ENCODE results near the gene PIP5KL1.

DNA sequence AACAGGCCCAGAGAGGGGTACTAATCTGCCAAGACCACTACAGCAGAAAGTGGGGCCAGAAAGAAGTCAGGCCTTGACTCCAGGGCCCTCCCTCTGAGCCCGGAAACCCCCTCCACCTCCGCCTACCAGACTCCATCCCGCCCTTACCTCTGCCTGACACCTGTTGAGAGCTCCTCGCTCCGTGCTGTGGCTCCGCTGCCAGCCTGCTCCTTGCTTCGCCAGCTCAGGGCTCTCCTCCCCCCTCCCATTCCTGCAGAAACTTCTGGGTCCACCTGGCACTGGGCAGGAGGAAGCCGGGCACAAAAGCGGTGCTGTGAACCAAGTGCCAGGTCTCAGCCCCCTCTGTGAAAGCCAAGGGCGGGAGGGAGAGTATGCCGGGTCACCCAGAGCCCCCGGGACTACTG, 24.8 kb downstream of the PIP5KL1 start:
- no peak for TF ChIP-seq EZH2phosphoT487 (IDR thresholded peaks at IDR 0.05; ENCODE audit: borderline replicate concordance, low read depth, low read length)
- TF ChIP-seq, protein P1, sequence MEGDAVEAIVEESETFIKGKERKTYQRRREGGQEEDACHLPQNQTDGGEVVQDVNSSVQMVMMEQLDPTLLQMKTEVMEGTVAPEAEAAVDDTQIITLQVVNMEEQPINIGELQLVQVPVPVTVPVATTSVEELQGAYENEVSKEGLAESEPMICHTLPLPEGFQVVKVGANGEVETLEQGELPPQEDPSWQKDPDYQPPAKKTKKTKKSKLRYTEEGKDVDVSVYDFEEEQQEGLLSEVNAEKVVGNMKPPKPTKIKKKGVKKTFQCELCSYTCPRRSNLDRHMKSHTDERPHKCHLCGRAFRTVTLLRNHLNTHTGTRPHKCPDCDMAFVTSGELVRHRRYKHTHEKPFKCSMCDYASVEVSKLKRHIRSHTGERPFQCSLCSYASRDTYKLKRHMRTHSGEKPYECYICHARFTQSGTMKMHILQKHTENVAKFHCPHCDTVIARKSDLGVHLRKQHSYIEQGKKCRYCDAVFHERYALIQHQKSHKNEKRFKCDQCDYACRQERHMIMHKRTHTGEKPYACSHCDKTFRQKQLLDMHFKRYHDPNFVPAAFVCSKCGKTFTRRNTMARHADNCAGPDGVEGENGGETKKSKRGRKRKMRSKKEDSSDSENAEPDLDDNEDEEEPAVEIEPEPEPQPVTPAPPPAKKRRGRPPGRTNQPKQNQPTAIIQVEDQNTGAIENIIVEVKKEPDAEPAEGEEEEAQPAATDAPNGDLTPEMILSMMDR (conservative IDR thresholded peaks at IDR 0.05; ENCODE audit: low read length) = no peak

All from OCI-LY7 (cell line).